OCI-LY1 (cell line): Measurements from ENCODE around the gene PTGES2.

Experiments
- H2AFZ ChIP-seq: fragments of 200-600 bp; sonication (generic), shearing (Covaris generic); 2 replicates; pipeline ENCODE4 v1.6.0; 2014; ENCODE audit warnings: antibody characterized with exemption, mild to moderate bottlenecking, low read length
- H3F3A ChIP-seq: fragments of 200-600 bp; sonication (generic), shearing (Covaris generic); 2 replicates; pipeline ENCODE4 v1.6.0; 2014; ENCODE audit warnings: mild to moderate bottlenecking, antibody characterized with exemption, low read length, moderate library complexity; ENCODE audit not compliant: insufficient read depth
- H3K27ac ChIP-seq: fragments of 200-600 bp; sonication (generic); 2 replicates; pipeline ENCODE4 v1.5.1; 2014; ENCODE audit warnings: low read length, mixed run types, mild to moderate bottlenecking, low read depth; ENCODE audit not compliant: poor library complexity, severe bottlenecking
- H3K27me3 ChIP-seq: fragments of 200-600 bp; sonication (generic); 2 replicates; pipeline ENCODE4 v1.6.0; 2014; ENCODE audit warnings: antibody characterized with exemption, mild to moderate bottlenecking, low read length, moderate library complexity; ENCODE audit not compliant: insufficient read depth
- H3K36me3 ChIP-seq: fragments of 200-600 bp; sonication (generic); 2 replicates; pipeline ENCODE4 v1.6.1; 2014; ENCODE audit warnings: mild to moderate bottlenecking, antibody characterized with exemption, low read length, moderate library complexity, mixed read lengths; ENCODE audit not compliant: insufficient read depth
- H3K4me1 ChIP-seq: fragments of 200-600 bp; sonication (generic); 2 replicates; pipeline ENCODE4 v1.5.1; 2014; ENCODE audit warnings: mild to moderate bottlenecking, low read length, moderate library complexity; ENCODE audit not compliant: insufficient read depth, severe bottlenecking
- H3K4me2 ChIP-seq: fragments of 200-600 bp; sonication (generic), shearing (Covaris generic); 2 replicates; pipeline ENCODE4 v1.6.1; 2014; ENCODE audit warnings: low read length
- H3K4me3 ChIP-seq: fragments of 200-600 bp; sonication (generic); 2 replicates; pipeline ENCODE4 v1.5.1; 2014; ENCODE audit warnings: low read length, low read depth, mild to moderate bottlenecking, mixed read lengths; ENCODE audit not compliant: poor library complexity, severe bottlenecking
- H3K79me2 ChIP-seq: fragments of 200-600 bp; shearing (Covaris generic); 2 replicates; pipeline ENCODE4 v1.6.1; 2016; ENCODE audit warnings: mixed run types, low read length, mixed read lengths; ENCODE audit not compliant: insufficient read depth
- H3K9ac ChIP-seq: fragments of 200-600 bp; sonication (generic), shearing (Covaris generic); 2 replicates; pipeline ENCODE4 v1.6.1; 2014; ENCODE audit warnings: mild to moderate bottlenecking, low read length, mixed read lengths
- H3K9me2 ChIP-seq: fragments of 200-600 bp; sonication (generic), shearing (Covaris generic); 2 replicates; pipeline ENCODE4 v1.6.1; 2014; ENCODE audit warnings: low read depth, mild to moderate bottlenecking, low read length, mixed read lengths
- H3K9me3 ChIP-seq: fragments of 200-600 bp; shearing (Covaris generic); 2 replicates; pipeline ENCODE4 v1.6.1; 2014; ENCODE audit warnings: low read length, mixed read lengths
- H4K20me1 ChIP-seq: fragments of 200-600 bp; sonication (generic), shearing (Covaris generic); 2 replicates; pipeline ENCODE4 v1.6.0; 2016; ENCODE audit warnings: mild to moderate bottlenecking, low read length; ENCODE audit not compliant: insufficient read depth
- CTCF ChIP-seq: fragments of 200-600 bp; sonication (generic), shearing (Covaris generic); IDR thresholded peaks from 2 replicates; pipeline ENCODE4 v1.5.1; 2017; ENCODE audit warnings: mild to moderate bottlenecking, antibody characterized with exemption, low read length, moderate library complexity, mixed read lengths
- EZH2 ChIP-seq: fragments of 200-600 bp; sonication (generic), shearing (Covaris generic); IDR thresholded peaks from 2 replicates; pipeline ENCODE4 v1.8.0; 2017; ENCODE audit warnings: borderline replicate concordance, mixed run types, mild to moderate bottlenecking, antibody characterized with exemption, low read length, moderate library complexity, mixed read lengths

PTGES2 gene

DNA sequence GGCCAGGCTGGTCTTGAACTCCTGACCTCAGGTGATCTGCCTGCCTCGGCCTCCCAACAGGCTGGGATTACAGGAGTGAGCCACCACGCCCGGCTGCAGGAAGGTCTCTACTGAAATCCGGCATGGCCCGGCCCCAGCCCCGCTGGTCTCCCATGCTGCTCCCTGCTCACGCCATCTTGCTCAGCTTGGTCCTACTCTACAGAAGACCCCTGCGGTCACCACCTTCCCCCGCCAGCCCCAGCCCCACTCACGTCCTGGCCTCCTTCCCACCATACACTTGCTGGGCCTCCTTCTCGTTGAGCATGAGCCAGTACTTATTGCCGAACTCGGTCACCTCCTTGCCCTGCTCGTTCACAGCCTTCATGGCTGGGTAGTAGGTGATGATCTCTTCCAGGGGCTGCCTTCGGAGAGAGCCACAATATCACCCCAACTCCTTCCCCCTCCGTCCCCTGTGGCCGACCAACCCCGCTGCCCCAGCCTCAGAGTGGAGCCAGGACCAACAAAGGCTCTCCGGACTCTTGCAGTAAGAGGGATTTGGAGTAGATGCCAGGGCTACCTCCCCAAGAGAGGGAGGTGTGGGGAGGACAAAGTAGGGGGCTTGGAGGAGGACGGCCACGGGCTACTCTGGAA, 4.0 kb downstream of the PTGES2 start:
- no peaks in the 10 kb centered on the region for H3K9me3 ChIP-seq
- no peaks in the 10 kb centered on the region for H4K20me1 ChIP-seq
- TF ChIP-seq CTCF (no peak), EZH2 (no peak)
- H3K4me1 ChIP-seq: peaks cover 20% of the 10 kb centered on the region
- peaks cover 41% of the 10 kb centered on the region for H3K36me3 ChIP-seq
- H3K4me3 ChIP-seq: no peak overlapping the region
- no peak overlapping the region for H3K4me2 ChIP-seq
- H3K79me2 ChIP-seq: peaks cover 10% of the 10 kb centered on the region
- no peaks in the 10 kb centered on the region for H3F3A ChIP-seq
- no peak overlapping the region for H2AFZ ChIP-seq
- no peaks in the 10 kb centered on the region for H3K9me2 ChIP-seq
- no peak overlapping the region for H3K27ac ChIP-seq
- H3K9ac ChIP-seq: no peak overlapping the region
- no peaks in the 10 kb centered on the region for H3K27me3 ChIP-seq

DNA sequence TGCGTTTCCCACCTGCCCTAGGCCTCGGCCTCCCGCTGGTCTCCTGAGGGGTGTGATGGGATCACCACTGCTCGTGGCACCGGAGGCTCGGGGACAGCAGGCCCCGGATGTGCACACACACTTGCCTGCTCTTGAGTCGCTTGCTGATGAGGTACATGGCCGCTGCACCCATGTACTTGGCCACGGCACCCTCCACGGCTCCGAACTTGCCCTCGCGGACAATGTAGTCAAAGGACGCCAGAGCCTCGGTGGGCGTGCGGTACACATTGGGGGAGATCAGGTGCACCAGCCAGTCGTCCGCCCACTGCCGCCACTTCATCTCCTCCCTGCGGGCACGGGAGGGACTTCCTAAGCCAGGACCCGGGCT, 4.7 kb downstream of the PTGES2 start:
- peaks cover 41% of the 10 kb centered on the region for H3K36me3 ChIP-seq
- no peak overlapping the region for H3K4me3 ChIP-seq
- H3K4me2 ChIP-seq: no peak overlapping the region
- H3K4me1 ChIP-seq: peaks cover 23% of the 10 kb centered on the region
- no peak overlapping the region for H2AFZ ChIP-seq
- H4K20me1 ChIP-seq: no peaks in the 10 kb centered on the region
- peaks cover 10% of the 10 kb centered on the region for H3K79me2 ChIP-seq
- H3F3A ChIP-seq: no peaks in the 10 kb centered on the region
- no peaks in the 10 kb centered on the region for H3K27me3 ChIP-seq
- no peak overlapping the region for H3K27ac ChIP-seq
- H3K9me2 ChIP-seq: no peaks in the 10 kb centered on the region
- no peak overlapping the region for H3K9ac ChIP-seq
- H3K9me3 ChIP-seq: no peaks in the 10 kb centered on the region
- TF ChIP-seq CTCF (no peak), EZH2 (no peak)

DNA sequence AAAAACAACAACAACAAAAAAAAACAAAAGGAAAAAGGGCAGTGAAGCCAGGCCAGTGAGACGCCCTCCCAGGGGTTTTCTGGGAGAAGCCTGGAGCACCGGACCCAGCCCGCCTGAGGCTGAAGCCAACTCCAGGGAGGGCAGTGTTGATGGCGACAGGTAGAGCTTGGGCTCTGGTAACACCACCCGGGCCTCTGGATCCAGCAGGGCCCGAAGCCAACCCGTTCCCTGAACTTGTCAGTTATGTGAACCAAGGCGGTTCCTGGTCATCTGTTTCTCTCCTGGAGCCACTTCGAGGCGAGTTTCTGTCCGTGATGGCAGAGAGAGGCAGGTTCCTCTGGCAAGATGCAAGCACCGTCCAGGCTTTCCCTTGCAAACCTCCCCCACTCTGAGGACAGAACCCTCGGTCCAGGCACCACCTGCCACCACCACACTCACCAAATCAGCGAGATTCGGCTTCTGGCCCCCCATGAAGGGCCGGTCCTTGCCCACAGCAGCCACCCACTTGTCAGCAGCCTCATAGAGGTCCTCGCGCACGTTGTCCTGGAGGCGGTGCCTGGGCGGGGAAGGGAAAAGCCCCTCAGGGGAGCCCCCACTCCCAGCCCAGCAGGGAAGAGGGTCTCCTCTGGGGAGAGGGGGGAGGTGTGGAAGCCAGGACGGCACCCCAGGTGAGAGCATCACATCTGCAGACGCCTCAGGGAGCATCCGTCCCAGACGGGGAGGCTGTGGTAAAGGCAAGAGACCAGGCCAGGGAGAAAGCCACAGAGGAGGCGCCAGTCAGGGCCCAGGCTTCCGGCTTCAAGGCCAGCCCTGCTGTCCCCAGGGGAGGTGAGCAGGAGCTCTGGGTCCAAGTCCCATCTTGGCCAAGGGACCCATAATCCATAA, 5.4 kb downstream of the PTGES2 start:
- peaks cover 41% of the 10 kb centered on the region for H3K36me3 ChIP-seq
- no peak for TF ChIP-seq CTCF
- TF ChIP-seq EZH2: no peak

More for the DNA sequence above, 5.4 kb downstream of the PTGES2 start:
- Histone ChIP-seq H3K9me3 (no peaks in the 10 kb centered on the region), H3K27ac (no peak overlapping the region), H3K4me1 (peaks cover 23% of the 10 kb centered on the region), H3K9me2 (no peaks in the 10 kb centered on the region), H3K9ac (no peak overlapping the region), H3K4me3 (no peak overlapping the region), H2AFZ (no peak overlapping the region), H3F3A (no peaks in the 10 kb centered on the region), H3K4me2 (no peak overlapping the region), H4K20me1 (no peaks in the 10 kb centered on the region), H3K27me3 (no peaks in the 10 kb centered on the region), H3K79me2 (peaks cover 9% of the 10 kb centered on the region)
